ENCODE data around the gene MTMR12.

GRCh38 chr5:32301891-32302290, 10.8 kb downstream of the MTMR12 start:
- TF ChIP-seq EZH2 (IDR thresholded peaks at IDR 0.05) (no peak), POLR2AphosphoS5 (IDR thresholded peaks at IDR 0.05; ENCODE audit: borderline replicate concordance, low read depth, low read length) (no peak)

Data from SK-N-MC (cell line).